Heart left ventricle (tissue), 16 donors: Measurements from ENCODE around the gene SLC24A5. TPM values are rescaled to one million over a fixed set of nuclear protein-coding genes. Genes with fewer than 3 reads are reported as not detected.

Source experiments
- ATAC-seq, 4 donors: fragments of 200-7000 bp; cut with Tn5 transposase; one replicate each; pipeline ENCODE4 v1.9.1; 2020 to 2022; ENCODE audit warnings: moderate library complexity in 4 of 4, mild to moderate bottlenecking in 3 of 4, moderate number of reproducible peaks in 1 of 4
- DNase-seq, 5 donors: peaks; one replicate each; pipeline ENCODE4 v3.0.0-alpha.2; 2020
- H3K27ac ChIP-seq, 12 donors: fragments of 200-600 bp; sonication (generic) in 4 of 12; one replicate each; pipeline versions ENCODE4 v1.5.0 to v1.8.0; 2016 to 2022; ENCODE audit warnings: mild to moderate bottlenecking in 2 of 12
- H3K27me3 ChIP-seq, 9 donors: fragments of 200-600 bp; sonication (generic) in 2 of 9; one replicate each; pipeline versions ENCODE4 v1.5.1 to v1.8.0; 2016 to 2022; ENCODE audit warnings: mild to moderate bottlenecking in 3 of 9
- H3K36me3 ChIP-seq, 9 donors: fragments of 200-600 bp; sonication (generic) in 2 of 9; one replicate each; pipeline versions ENCODE4 v1.5.0 to v1.8.0; 2018 to 2022; ENCODE audit warnings: mild to moderate bottlenecking in 2 of 9
- H3K4me1 ChIP-seq, 12 donors: fragments of 200-600 bp; sonication (generic) in 4 of 12; one replicate each; pipeline versions ENCODE4 v1.5.0 to v1.8.0; 2016 to 2022; ENCODE audit warnings: mild to moderate bottlenecking in 3 of 12
- H3K4me3 ChIP-seq, 12 donors: fragments of 200-600 bp; sonication (generic) in 4 of 12; one replicate each; pipeline versions ENCODE4 v1.5.0 to v1.8.0; 2017 to 2022; ENCODE audit warnings: mild to moderate bottlenecking in 9 of 12, moderate library complexity in 4 of 12
- H3K9me3 ChIP-seq, 12 donors: fragments of 200-600 bp; sonication (generic) in 4 of 12; one replicate each; pipeline versions ENCODE4 v1.5.0 to v1.8.0; 2016 to 2022; ENCODE audit warnings: mild to moderate bottlenecking in 1 of 12
- CTCF ChIP-seq, 12 donors: fragments of 200-600 bp; sonication (generic) in 4 of 12; IDR thresholded peaks; one replicate each; pipeline versions ENCODE4 v1.5.0 to v1.8.0; 2018 to 2022; ENCODE audit warnings: antibody characterized with exemption in 12 of 12, mild to moderate bottlenecking in 5 of 12
- POLR2A ChIP-seq, 2 donors: fragments of 450-650 bp; IDR thresholded peaks; one replicate each; pipeline ENCODE4 v1.6.1; 2017; ENCODE audit warnings: antibody characterized with exemption in 2 of 2, mild to moderate bottlenecking in 2 of 2, moderate library complexity in 2 of 2
- WGBS, 4 donors: extraction: QIAGEN DNeasy Blood & Tissue Kit in 2 of 4; methylation state at CpG; one replicate each; pipeline versions ENCODE4 v1.1.5 to v1.1.7; 2013 to 2018; 5-methylcytosine and 5-hydroxymethylcytosine counted together
- intact Hi-C, 10 donors: fragments of 100-400 bp; cut with DNase I; formaldehyde crosslinking; loops; one replicate each; pipeline versions ENCODE4 v1.11.1 to v1.14.2; 2022
- polyA plus RNA-seq, 2 donors: library from polyadenylated mRNA; stranded (reverse); fragments of 200-250 nt; gene quantifications; one replicate each; pipeline ENCODE4 v1.2.3, GENCODE V29; 2013
- total RNA-seq, 9 donors: library from RNA; depleted of rRNA in 2 of 9; stranded (reverse); fragments of >200 nt in 2 of 9; fragmentation: NEBNext Ultra II Directional in 3 of 9; extraction: Animal tissue kit (Norgen Biotek cat#: 25700) in 3 of 9; gene quantifications; one replicate each; pipeline versions ENCODE4 v1.1.0 to v1.2.4, GENCODE V29; 2016 to 2023
- donor health status: ischemic (EF 13 %, LVEDD 7.1; RV severe dilation, severe dysfunction).
- donor health status: healthy with polysubstance abuse.
- donor health status: DM: no; HTN: yes; CAD: no.
- donor health status: DM: no; HTN: no; CAD: no.
- donor health status: ischemic (EF 25% LVEDD 6.9; RV normal size, moderate dysfunction).
- donor health status: ischemic (EF 25% LVEDD 5.7; RV mildly dilated, moderate dysfunction).
- donor health status: healthy.
- donor health status: DM: yes; HTN: yes; CAD: no.
- donor health status: ischemic (EF 35%, LVEDD 5.7; RV mildly dilated, moderate dysfunction).
- donor health status: nonischemic (EF 11% LVEDD 7.7; RV severe dilation, severe dysfunction).
- donor health status: DM: yes; HTN: yes; CAD: no.
- donor health status: PGD.
- donor health status: ischemic (EF 29% LVEDD 5.4; RV normal size, mild dysfunction).
- donor health status: nonischemic (EF 23%, LVEDD 6.1; RV moderate dilation, normal function).

Gene SLC24A5
- total and polyA plus RNA-seq, 11 donors: not detected

- Histone ChIP-seq H3K36me3 (no peaks in the 10 kb centered on the region), H3K4me1 (no peaks in the 10 kb centered on the region), H3K27ac (no peak overlapping the region), H3K9me3 (no peaks in the 10 kb centered on the region), H3K27me3 (no peaks in the 10 kb centered on the region), H3K4me3 (no peak overlapping the region)
- intact Hi-C loops: no loop called here
- WGBS, 4 donors: 83 to 94% (median 90%) methylated on average over 6 of the region's 6 CpGs
- no peak for ATAC-seq
- DNase-seq: no peak
- TF ChIP-seq POLR2A (IDR thresholded peaks at IDR 0.05): no peak
- no peak for TF ChIP-seq CTCF (IDR thresholded peaks at IDR 0.05)
Measured at GRCh38 chr15:48132874-48133273, 12.1 kb downstream of the SLC24A5 start.

- peak; percentile 87 to 95 (median 89) for ATAC-seq
- WGBS, 4 donors: 44 to 58% (median 47%) methylated on average over 1 of the region's 1 CpG
- Histone ChIP-seq H3K36me3 (peaks cover 0 to 4% (median 0%) of the 10 kb centered on the region in 9 donors), H3K4me3 (no peak overlapping the region), H3K27me3 (no peaks in the 10 kb centered on the region), H3K9me3 (no peaks in the 10 kb centered on the region), H3K4me1 (peaks cover 0 to 16% (median 0%) of the 10 kb centered on the region in 12 donors), H3K27ac (peak overlapping the region in 7 of 12 donors; percentile 24 to 55 (median 36))
- TF ChIP-seq CTCF (IDR thresholded peaks at IDR 0.05): no peak
- no peak for TF ChIP-seq POLR2A (IDR thresholded peaks at IDR 0.05)
- intact Hi-C loops: no loop called here
- DNase-seq: no peak
Measured at GRCh38 chr15:48143856-48144255, 23.1 kb downstream of the SLC24A5 start.

GRCh38 chr15:48144889-48145288 is 24.1 kb downstream of the SLC24A5 start:
- 70 to 80% (median 74%) methylated on average over 1 of the region's 1 CpG for WGBS, 4 donors
- intact Hi-C loops: no loop called here
- ATAC-seq: no peak

GRCh38 chr15:48145923-48146322 is 25.1 kb downstream of the SLC24A5 start:
- no peak for TF ChIP-seq POLR2A (IDR thresholded peaks at IDR 0.05)
- no peak for TF ChIP-seq CTCF (IDR thresholded peaks at IDR 0.05)
- Histone ChIP-seq H3K36me3 (peaks cover 0 to 5% (median 0%) of the 10 kb centered on the region in 9 donors), H3K27ac (no peak overlapping the region), H3K9me3 (no peaks in the 10 kb centered on the region), H3K27me3 (no peaks in the 10 kb centered on the region), H3K4me1 (peaks cover 0 to 16% (median 0%) of the 10 kb centered on the region in 12 donors), H3K4me3 (no peak overlapping the region)
- DNase-seq: no peak
- no peak for ATAC-seq
- intact Hi-C loops: no loop called here

More at GRCh38 chr15:48144889-48145288, 24.1 kb downstream of the SLC24A5 start:
- Histone ChIP-seq H3K27ac (peak overlapping the region in 5 of 12 donors; percentile 2 to 50 (median 36)), H3K4me3 (no peak overlapping the region), H3K9me3 (no peaks in the 10 kb centered on the region), H3K4me1 (peaks cover 0 to 16% (median 0%) of the 10 kb centered on the region in 12 donors), H3K27me3 (no peaks in the 10 kb centered on the region), H3K36me3 (peaks cover 0 to 4% (median 0%) of the 10 kb centered on the region in 9 donors)
- DNase-seq: no peak
- TF ChIP-seq CTCF (IDR thresholded peaks at IDR 0.05): no peak
- no peak for TF ChIP-seq POLR2A (IDR thresholded peaks at IDR 0.05)
